Measurements from ENCODE around the gene GPR183. TPM values are rescaled to one million over a fixed set of nuclear protein-coding genes. Genes with fewer than 3 reads are reported as not detected.

GPR183 gene
- total and polyA plus RNA-seq, 2 experiments from 2014 or later: 0.25 TPM; not detected in 1

DNA sequence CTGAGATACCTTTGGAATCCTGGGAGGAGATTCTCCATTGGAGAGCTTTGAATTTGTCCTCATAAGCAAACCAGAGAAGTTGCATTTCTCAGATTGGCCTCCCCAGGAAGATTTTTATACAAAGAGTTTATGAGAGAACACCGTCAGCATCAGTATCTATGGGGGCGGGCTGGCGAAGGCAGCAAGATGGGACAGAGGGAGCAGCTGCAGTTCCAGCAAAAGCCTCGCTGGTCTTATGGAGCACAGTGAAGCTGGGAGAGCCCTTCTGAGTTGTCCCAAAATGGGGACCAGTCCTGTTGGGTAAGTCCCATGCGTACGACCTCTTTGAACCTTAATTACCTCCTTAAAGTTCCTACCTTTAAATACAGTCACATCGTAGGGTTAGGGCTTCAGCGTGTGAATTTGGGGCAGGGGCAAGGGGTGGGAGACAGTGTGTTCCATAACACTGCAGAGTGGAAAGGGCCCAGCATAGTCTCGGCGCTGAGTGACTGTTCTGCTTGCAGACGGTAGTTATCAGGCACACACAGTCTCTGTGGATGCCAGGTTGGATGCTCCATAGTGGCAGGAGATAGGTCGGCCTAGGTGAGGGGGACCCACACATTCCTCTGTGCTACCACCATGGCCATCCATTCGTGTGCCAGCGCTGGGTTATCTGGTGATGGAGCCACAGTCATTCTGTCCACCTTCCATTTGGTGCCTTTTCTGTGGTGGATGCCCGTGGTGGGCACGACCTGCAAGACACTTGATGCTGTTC lies 34.9 kb upstream of the GPR183 start:
- peaks cover 8% of the 10 kb centered on the region; the same call in 1 of the 2 replicates for H3K36me3 ChIP-seq (ENCODE audit: low read depth)

GRCh38 chr13:99340638-99341037 lies 33.4 kb upstream of the GPR183 start:
- H2AFZ ChIP-seq: no peak overlapping the region
- peaks cover 9% of the 10 kb centered on the region; the same call in 1 of the 2 replicates for H3K4me1 ChIP-seq (ENCODE audit: insufficient read depth)
- peaks cover 4% of the 10 kb centered on the region; the same call in 1 of the 2 replicates for H3F3A ChIP-seq (ENCODE audit: insufficient read depth)
- H3K36me3 ChIP-seq (ENCODE audit: low read depth): peaks cover 8% of the 10 kb centered on the region; the same call in 1 of the 2 replicates
- H3K4me2 ChIP-seq (ENCODE audit: unreplicated experiment): no peak overlapping the region
- DNase-seq: no peak
- H3K9me2 ChIP-seq (ENCODE audit: insufficient read depth): no peaks in the 10 kb centered on the region
- no peak overlapping the region for H3K9ac ChIP-seq
- no peaks in the 10 kb centered on the region for H4K20me1 ChIP-seq (ENCODE audit: insufficient read depth)
- no peak for TF ChIP-seq EZH2 (IDR thresholded peaks at IDR 0.05; ENCODE audit: insufficient read depth, poor library complexity, severe bottlenecking)
- H3K9me3 ChIP-seq (ENCODE audit: low read depth): no peaks in the 10 kb centered on the region
- no peaks in the 10 kb centered on the region for H3K79me2 ChIP-seq (ENCODE audit: insufficient read depth)
- H3K4me3 ChIP-seq: no peak overlapping the region
- H3K27me3 ChIP-seq (replicated peaks; ENCODE audit: insufficient read depth): no peaks in the 10 kb centered on the region
- no peak overlapping the region for H3K27ac ChIP-seq
- in situ Hi-C loops (cut with MboI): no loop called here

More for the DNA sequence above, 34.9 kb upstream of the GPR183 start:
- Histone ChIP-seq H2AFZ (no peak overlapping the region), H3K9ac (no peak overlapping the region), H3K9me3 (ENCODE audit: low read depth) (no peaks in the 10 kb centered on the region), H3K27ac (no peak overlapping the region), H3K4me3 (no peak overlapping the region), H3K79me2 (ENCODE audit: insufficient read depth) (no peaks in the 10 kb centered on the region), H4K20me1 (ENCODE audit: insufficient read depth) (no peaks in the 10 kb centered on the region), H3F3A (ENCODE audit: insufficient read depth) (peaks cover 4% of the 10 kb centered on the region; the same call in 1 of the 2 replicates), H3K27me3 (replicated peaks; ENCODE audit: insufficient read depth) (no peaks in the 10 kb centered on the region), H3K4me2 (ENCODE audit: unreplicated experiment) (no peak overlapping the region), H3K9me2 (ENCODE audit: insufficient read depth) (no peaks in the 10 kb centered on the region), H3K4me1 (ENCODE audit: insufficient read depth) (peaks cover 9% of the 10 kb centered on the region; the same call in 1 of the 2 replicates)
- TF ChIP-seq EZH2phosphoT487 (IDR thresholded peaks at IDR 0.05; ENCODE audit: insufficient read depth, low read depth): no peak
- TF ChIP-seq EZH2 (IDR thresholded peaks at IDR 0.05; ENCODE audit: insufficient read depth, poor library complexity, severe bottlenecking): no peak
- in situ Hi-C loops (cut with MboI): no loop called here
- DNase-seq: no peak
- 90 to 93% methylated on average over 16 of the region's 16 CpGs for WGBS, 2 experiments (ENCODE audit: low coverage in 1 of 2, low lambda C conversion rate in 2 of 2, missing lambda C conversion rate in 2 of 2)

DNA sequence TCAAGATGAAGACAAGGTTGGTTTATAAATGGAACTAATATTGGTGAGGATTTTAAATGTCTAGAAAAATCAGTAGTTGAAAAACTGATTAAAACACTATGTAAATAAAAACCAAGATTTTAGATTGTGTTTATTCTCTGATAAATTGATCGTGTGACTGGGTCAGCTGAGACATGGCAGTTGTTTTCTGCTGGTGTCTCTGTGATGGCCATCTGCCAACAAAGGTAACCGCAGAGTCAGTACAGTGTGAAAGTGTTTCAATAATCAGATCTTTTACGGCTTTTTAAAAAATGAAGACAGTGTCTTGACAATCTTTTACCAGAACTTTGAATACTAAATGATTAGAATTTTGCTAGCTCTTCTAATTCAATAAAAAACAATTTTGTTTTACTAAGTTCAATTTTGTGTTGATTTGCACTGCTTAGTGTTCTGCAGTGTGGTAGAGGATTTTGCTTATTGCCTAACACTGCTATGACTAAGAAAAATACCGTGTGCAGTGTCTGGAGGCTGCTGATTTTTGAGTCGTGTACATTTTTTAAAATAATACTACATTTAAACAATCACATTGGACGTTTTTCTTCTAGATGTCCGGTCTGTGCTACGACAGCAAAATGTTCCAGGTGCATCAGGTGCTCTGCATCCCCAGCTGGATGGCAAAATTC lies 32.7 kb upstream of the GPR183 start:
- WGBS, 2 experiments (ENCODE audit: low coverage in 1 of 2, low lambda C conversion rate in 2 of 2, missing lambda C conversion rate in 2 of 2): 72 to 75% methylated on average over 8 of the region's 8 CpGs
- no peaks in the 10 kb centered on the region for H3K27me3 ChIP-seq (replicated peaks; ENCODE audit: insufficient read depth)
- no peaks in the 10 kb centered on the region for H3K9me2 ChIP-seq (ENCODE audit: insufficient read depth)
- peaks cover 4% of the 10 kb centered on the region; the same call in 1 of the 2 replicates for H3F3A ChIP-seq (ENCODE audit: insufficient read depth)
- H3K9me3 ChIP-seq (ENCODE audit: low read depth): no peaks in the 10 kb centered on the region
- no peak for TF ChIP-seq EZH2phosphoT487 (IDR thresholded peaks at IDR 0.05; ENCODE audit: insufficient read depth, low read depth)
- TF ChIP-seq EZH2 (IDR thresholded peaks at IDR 0.05; ENCODE audit: insufficient read depth, poor library complexity, severe bottlenecking): no peak
- DNase-seq: peak; percentile 71
- peaks cover 8% of the 10 kb centered on the region; the same call in 1 of the 2 replicates for H3K36me3 ChIP-seq (ENCODE audit: low read depth)
- no peak overlapping the region for H2AFZ ChIP-seq
- H3K4me1 ChIP-seq (ENCODE audit: insufficient read depth): peaks cover 9% of the 10 kb centered on the region; the same call in 1 of the 2 replicates
- in situ Hi-C loops (cut with MboI): no loop called here
- H3K79me2 ChIP-seq (ENCODE audit: insufficient read depth): no peaks in the 10 kb centered on the region
- H3K4me2 ChIP-seq (ENCODE audit: unreplicated experiment): no peak overlapping the region
- no peak overlapping the region for H3K27ac ChIP-seq
- H3K9ac ChIP-seq: no peak overlapping the region
- no peaks in the 10 kb centered on the region for H4K20me1 ChIP-seq (ENCODE audit: insufficient read depth)
- no peak overlapping the region for H3K4me3 ChIP-seq

DNA sequence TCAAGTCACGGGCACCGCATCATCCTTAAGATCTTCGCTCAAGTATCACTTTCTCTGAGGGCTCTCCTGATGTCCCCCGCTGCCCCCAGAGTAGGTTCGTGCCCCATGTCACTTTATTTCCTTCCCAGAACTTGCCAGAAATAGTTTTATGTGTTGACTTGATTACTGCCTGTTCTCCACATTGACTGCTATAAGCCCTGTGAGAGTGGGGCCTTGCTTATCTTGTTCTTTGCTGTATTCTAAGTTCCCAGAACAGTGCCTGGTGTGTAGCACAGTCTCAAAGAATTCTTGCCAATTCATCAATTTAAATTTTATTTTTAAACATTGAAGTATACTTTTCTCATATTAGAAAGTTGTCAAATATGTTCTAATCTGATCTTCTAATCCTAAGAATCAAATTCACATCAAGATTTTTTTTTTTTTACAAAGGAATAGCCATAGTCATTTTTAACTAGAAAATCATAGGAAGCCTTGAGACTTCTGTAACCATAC lies 32.1 kb upstream of the GPR183 start:
- in situ Hi-C loops (cut with MboI): no loop called here
- no peaks in the 10 kb centered on the region for H3K27me3 ChIP-seq (replicated peaks; ENCODE audit: insufficient read depth)
- H2AFZ ChIP-seq: no peak overlapping the region
- H3K79me2 ChIP-seq (ENCODE audit: insufficient read depth): no peaks in the 10 kb centered on the region
- H3K9me2 ChIP-seq (ENCODE audit: insufficient read depth): no peaks in the 10 kb centered on the region
- H3K4me3 ChIP-seq: no peak overlapping the region
- no peak for DNase-seq
- TF ChIP-seq EZH2phosphoT487 (IDR thresholded peaks at IDR 0.05; ENCODE audit: insufficient read depth, low read depth): no peak
- TF ChIP-seq EZH2 (IDR thresholded peaks at IDR 0.05; ENCODE audit: insufficient read depth, poor library complexity, severe bottlenecking): no peak
- H3K9me3 ChIP-seq (ENCODE audit: low read depth): no peaks in the 10 kb centered on the region
- H3K9ac ChIP-seq: no peak overlapping the region
- no peaks in the 10 kb centered on the region for H4K20me1 ChIP-seq (ENCODE audit: insufficient read depth)
- peaks cover 9% of the 10 kb centered on the region; the same call in 1 of the 2 replicates for H3K4me1 ChIP-seq (ENCODE audit: insufficient read depth)
- H3K27ac ChIP-seq: no peak overlapping the region
- peaks cover 4% of the 10 kb centered on the region; the same call in 1 of the 2 replicates for H3F3A ChIP-seq (ENCODE audit: insufficient read depth)
- H3K4me2 ChIP-seq (ENCODE audit: unreplicated experiment): no peak overlapping the region
- WGBS, 2 experiments (ENCODE audit: low coverage in 1 of 2, low lambda C conversion rate in 2 of 2, missing lambda C conversion rate in 2 of 2): 94 to 98% methylated on average over 5 of the region's 5 CpGs
- H3K36me3 ChIP-seq (ENCODE audit: low read depth): peaks cover 8% of the 10 kb centered on the region; the same call in 1 of the 2 replicates

All from GM23248 (cell line).